Fibroblast of peridontal ligament (primary cell): ENCODE measurements around the gene GPBAR1.

ENCODE experiments used
- DNase-seq: peaks from one replicate; pipeline ENCODE4 v3.0.0-alpha.2; 2010; ENCODE audit errors: extremely low read depth

The GPBAR1 gene

GRCh38 chr2:218260742-218261422 is at the start of gene GPBAR1:
Gene GPBAR1, plus strand, starts transcription at chr2:218261015. Its CDS starts 1,710 bp downstream, at chr2:218262725.
- no peak for DNase-seq

- no peak for DNase-seq
Observed at GRCh38 chr2:218214116-218214515, 46.7 kb upstream of the GPBAR1 start.

- DNase-seq, result no peak
Observed at GRCh38 chr2:218216336-218216673, 44.5 kb upstream of the GPBAR1 start.

- peak; percentile 91 for DNase-seq
Observed at GRCh38 chr2:218216674-218217359, 44.0 kb upstream of the GPBAR1 start, which contains the start of gene ARPC2. Gene ARPC2, plus strand, starts transcription at chr2:218217189. Its CDS starts 282 bp downstream, at chr2:218217471.

- DNase-seq, result peak; percentile 23
Observed at GRCh38 chr2:218217360-218218267, 43.2 kb upstream of the GPBAR1 start.

GRCh38 chr2:218218268-218219185 is 42.3 kb upstream of the GPBAR1 start:
- no peak for DNase-seq

GRCh38 chr2:218219934-218220333 is 40.9 kb upstream of the GPBAR1 start:
- DNase-seq, result no peak

- no peak for DNase-seq
Observed at GRCh38 chr2:218221000-218221399, 39.8 kb upstream of the GPBAR1 start.

GRCh38 chr2:218223046-218223445 is 37.8 kb upstream of the GPBAR1 start:
- DNase-seq, result no peak

- DNase-seq, result peak; percentile 21
Observed at GRCh38 chr2:218224186-218224585, 36.6 kb upstream of the GPBAR1 start.

GRCh38 chr2:218226903-218227302 is 33.9 kb upstream of the GPBAR1 start:
- DNase-seq, result no peak

GRCh38 chr2:218228366-218229090 is 32.3 kb upstream of the GPBAR1 start:
- DNase-seq, result no peak

- peak; percentile 81 for DNase-seq
Observed at GRCh38 chr2:218229239-218229638, 31.6 kb upstream of the GPBAR1 start.

GRCh38 chr2:218229851-218230250 is 31.0 kb upstream of the GPBAR1 start:
- no peak for DNase-seq

GRCh38 chr2:218230882-218231281 is 29.9 kb upstream of the GPBAR1 start:
- no peak for DNase-seq

- no peak for DNase-seq
Observed at GRCh38 chr2:218233543-218233942, 27.3 kb upstream of the GPBAR1 start.

- no peak for DNase-seq
Observed at GRCh38 chr2:218234521-218234920, 26.3 kb upstream of the GPBAR1 start.

- no peak for DNase-seq
Observed at GRCh38 chr2:218235017-218235416, 25.8 kb upstream of the GPBAR1 start.

GRCh38 chr2:218236829-218237228 is 24.0 kb upstream of the GPBAR1 start:
- no peak for DNase-seq

- no peak for DNase-seq
Observed at GRCh38 chr2:218238887-218239286, 21.9 kb upstream of the GPBAR1 start.

- no peak for DNase-seq
Observed at GRCh38 chr2:218244204-218244603, 16.6 kb upstream of the GPBAR1 start.
